Loucy (cell line): ENCODE measurements around the gene TUB.

Source experiments
- EZH2phosphoT487 ChIP-seq: fragments of 200-600 bp; IDR thresholded peaks from 2 replicates; pipeline ENCODE4 v1.6.1; 2018; ENCODE audit warnings: antibody characterized with exemption, mild to moderate bottlenecking, moderate library complexity, borderline replicate concordance
- TF ChIP-seq, protein P1 (sequence below): fragments of 200-600 bp; sonication (generic); conservative IDR thresholded peaks from 2 replicates; pipeline ENCODE4 v1.5.1; 2014; ENCODE audit warnings: mild to moderate bottlenecking, antibody characterized with exemption, low read length

DNA sequence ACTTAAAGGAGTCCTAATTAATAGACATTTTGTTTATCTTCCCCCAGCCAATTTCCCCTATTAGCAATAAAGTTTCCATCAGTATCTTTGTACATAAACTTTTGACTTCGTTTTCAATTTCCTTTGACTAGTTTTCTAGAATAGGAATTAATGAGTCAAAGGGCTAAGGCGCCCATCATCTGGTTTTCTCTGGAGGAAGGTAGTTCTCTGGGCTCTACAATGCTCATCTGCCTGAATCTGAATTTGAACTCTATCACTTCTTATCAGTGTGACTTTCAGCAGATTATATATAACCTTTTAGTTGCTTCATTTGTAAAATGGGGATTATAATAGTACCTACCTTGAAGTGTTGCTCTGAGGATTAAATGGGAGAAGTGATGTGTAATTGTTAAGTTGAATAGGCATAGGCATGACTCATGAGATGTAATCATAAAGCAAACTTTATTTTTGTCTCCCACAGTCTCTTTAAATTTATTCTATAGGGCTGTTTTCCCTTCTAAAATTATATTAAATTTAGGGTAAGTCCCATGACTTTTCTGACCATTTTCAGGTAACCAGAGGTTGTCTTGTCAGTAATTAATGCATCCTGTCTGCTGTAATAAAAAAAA, 5.8 kb upstream of the TUB start:
- TF ChIP-seq, protein P1, sequence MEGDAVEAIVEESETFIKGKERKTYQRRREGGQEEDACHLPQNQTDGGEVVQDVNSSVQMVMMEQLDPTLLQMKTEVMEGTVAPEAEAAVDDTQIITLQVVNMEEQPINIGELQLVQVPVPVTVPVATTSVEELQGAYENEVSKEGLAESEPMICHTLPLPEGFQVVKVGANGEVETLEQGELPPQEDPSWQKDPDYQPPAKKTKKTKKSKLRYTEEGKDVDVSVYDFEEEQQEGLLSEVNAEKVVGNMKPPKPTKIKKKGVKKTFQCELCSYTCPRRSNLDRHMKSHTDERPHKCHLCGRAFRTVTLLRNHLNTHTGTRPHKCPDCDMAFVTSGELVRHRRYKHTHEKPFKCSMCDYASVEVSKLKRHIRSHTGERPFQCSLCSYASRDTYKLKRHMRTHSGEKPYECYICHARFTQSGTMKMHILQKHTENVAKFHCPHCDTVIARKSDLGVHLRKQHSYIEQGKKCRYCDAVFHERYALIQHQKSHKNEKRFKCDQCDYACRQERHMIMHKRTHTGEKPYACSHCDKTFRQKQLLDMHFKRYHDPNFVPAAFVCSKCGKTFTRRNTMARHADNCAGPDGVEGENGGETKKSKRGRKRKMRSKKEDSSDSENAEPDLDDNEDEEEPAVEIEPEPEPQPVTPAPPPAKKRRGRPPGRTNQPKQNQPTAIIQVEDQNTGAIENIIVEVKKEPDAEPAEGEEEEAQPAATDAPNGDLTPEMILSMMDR, result no peak
- no peak for TF ChIP-seq EZH2phosphoT487
